GM13976 (cell line): Measurements from ENCODE around the gene ABTB2.

ENCODE experiments used
- DNase-seq: peaks from one replicate; pipeline ENCODE4 v3.0.0; 2012; ENCODE audit warnings: low spot score
- in situ Hi-C: fragments of 300-500 bp; cut with MboI; formaldehyde crosslinking; loops from one replicate; pipeline ENCODE4 v1.12.0; 2022; ENCODE audit warnings: low sequenced_read_pairs, mixed read lengths, inconsistent platforms; ENCODE audit not compliant: unreplicated experiment
- TF ChIP-seq, protein P1 (sequence below): IDR thresholded peaks from 2 replicates; pipeline ENCODE4 v1.5.1; 2012; ENCODE audit warnings: borderline replicate concordance, mild to moderate bottlenecking; ENCODE audit not compliant: insufficient read depth; ENCODE audit errors: extremely low read depth, missing control alignments, control extremely low read depth

The ABTB2 gene

DNA sequence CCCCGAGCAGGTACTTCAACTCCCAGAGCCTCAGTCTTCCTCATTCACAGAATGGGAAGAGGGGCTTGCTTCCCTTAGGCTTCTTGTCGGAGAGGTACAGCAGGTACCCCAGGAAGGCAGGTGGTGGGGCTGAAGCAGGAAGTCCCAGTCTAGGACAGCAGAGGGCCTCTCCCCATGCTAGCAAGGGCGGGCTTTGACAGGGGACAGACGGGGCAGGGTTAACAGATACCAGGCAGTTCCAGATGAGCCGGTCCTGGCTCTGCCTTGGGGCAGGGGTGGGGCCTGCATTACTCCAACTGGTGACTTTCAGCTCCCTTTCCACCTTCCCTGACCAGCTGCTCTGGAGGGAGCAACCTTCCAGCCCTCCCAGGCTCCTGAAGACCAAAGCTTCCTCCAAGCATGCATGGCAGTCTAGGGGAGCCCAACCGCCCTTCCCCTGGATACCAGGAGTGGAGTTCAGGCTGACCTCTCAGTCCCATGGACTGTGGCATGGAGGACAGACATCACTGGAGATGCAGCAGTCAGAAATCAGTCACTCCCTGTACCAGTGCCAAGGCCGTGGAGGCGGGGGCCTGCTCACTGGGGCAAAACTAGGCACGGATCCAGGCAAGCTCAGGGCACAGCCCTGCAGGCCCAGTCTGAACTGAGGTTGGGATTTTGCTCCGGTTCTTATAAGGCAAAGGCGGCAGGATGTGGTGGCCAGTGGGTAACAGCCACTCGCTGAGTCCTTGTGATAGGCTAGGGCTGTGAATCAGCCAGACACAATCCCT, 191.8 kb downstream of the ABTB2 start:
- in situ Hi-C loops, result loop anchor here (25.0 kb wide), 1 partner anchor 321 kb away; no protein-coding TSS in a partner anchor

GRCh38 chr11:34165121-34165520, 192.7 kb downstream of the ABTB2 start:
- TF ChIP-seq, protein P1, sequence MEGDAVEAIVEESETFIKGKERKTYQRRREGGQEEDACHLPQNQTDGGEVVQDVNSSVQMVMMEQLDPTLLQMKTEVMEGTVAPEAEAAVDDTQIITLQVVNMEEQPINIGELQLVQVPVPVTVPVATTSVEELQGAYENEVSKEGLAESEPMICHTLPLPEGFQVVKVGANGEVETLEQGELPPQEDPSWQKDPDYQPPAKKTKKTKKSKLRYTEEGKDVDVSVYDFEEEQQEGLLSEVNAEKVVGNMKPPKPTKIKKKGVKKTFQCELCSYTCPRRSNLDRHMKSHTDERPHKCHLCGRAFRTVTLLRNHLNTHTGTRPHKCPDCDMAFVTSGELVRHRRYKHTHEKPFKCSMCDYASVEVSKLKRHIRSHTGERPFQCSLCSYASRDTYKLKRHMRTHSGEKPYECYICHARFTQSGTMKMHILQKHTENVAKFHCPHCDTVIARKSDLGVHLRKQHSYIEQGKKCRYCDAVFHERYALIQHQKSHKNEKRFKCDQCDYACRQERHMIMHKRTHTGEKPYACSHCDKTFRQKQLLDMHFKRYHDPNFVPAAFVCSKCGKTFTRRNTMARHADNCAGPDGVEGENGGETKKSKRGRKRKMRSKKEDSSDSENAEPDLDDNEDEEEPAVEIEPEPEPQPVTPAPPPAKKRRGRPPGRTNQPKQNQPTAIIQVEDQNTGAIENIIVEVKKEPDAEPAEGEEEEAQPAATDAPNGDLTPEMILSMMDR, result no peak
- in situ Hi-C loops, result loop anchor here (25.0 kb wide), 1 partner anchor 322 kb away; no protein-coding TSS in a partner anchor
- DNase-seq, result no peak

More for the DNA sequence above, 191.8 kb downstream of the ABTB2 start:
- TF ChIP-seq, protein P1, result no peak
- no peak for DNase-seq

DNA sequence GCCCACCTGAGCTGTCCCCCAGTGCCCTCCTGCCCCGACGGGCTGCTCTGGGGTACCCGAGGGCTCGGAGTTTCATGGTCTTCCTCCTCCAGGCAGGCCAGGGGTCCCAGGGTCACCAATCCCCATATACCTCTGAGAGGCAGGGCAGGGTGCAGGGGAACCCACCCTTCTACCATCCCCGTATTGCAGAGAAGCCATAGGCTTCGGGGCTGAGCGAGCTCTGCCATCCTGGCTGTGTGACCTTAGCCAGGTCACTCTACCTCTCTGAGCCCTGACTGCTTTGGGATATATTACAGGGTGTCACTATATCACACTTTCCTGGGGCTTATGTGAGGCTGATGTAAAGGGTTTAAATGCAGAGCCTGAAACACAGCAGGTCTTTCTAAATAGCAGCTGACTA, 195.0 kb downstream of the ABTB2 start:
- in situ Hi-C loops, result loop anchor here (25.0 kb wide), 1 partner anchor 324 kb away; no protein-coding TSS in a partner anchor
- no peak for DNase-seq
- TF ChIP-seq, protein P1, result no peak

DNA sequence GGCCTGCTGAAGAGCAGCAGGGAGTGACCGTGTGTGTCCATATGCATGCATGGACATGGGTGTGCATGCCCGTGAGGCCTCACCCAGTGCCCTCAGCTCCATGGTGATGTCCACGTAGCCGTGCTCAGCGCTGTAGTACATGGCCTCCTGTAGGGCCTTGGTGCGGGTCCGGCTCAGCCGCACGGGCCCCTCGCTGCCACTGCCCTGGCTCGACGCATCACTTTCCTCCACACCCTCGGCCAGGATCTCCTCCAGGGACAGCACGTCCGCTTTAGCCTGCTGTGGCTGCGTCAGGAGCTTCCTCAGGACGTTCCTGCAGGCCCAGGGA, 195.4 kb downstream of the ABTB2 start:
- DNase-seq, result no peak
- TF ChIP-seq, protein P1, result no peak
- in situ Hi-C loops, result loop anchor here (25.0 kb wide), 1 partner anchor 325 kb away; no protein-coding TSS in a partner anchor

DNA sequence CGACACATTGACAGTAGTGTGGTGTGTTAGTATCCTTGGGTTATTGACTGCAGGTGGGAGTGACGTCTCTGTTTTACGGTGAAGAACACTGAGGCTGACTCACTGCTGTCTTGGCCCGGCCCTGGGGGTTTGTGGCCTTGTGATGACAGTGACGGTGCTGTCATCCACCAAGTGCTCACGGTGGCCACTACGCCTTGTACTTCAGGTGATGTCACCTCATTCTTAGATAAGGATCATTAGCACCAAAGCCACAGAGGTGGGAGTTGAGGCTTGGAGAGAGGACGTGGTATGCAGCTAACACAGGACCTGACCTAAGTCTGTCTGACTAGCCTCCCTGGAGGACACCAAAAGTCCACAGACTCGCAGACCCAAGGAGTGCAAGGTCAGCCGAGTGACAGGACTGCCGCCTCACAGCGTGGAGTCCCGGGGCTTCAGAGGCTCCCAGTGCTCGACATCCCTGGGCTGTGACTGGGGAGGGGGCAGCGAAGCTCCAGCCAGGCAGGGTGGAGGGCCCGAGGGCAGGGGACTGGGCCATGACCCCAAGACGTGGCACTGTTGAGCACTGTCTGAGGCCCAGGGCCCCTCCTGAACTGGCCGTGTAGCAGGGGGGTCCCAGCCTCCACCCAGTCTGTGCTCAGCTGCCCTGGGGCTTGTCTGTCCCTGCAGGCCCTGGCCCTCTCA, 195.9 kb downstream of the ABTB2 start:
- no peak for DNase-seq
- in situ Hi-C loops, result loop anchor here (25.0 kb wide), 1 partner anchor 325 kb away; no protein-coding TSS in a partner anchor
- TF ChIP-seq, protein P1, result no peak

GRCh38 chr11:34161361-34161760, 196.4 kb downstream of the ABTB2 start:
- TF ChIP-seq, protein P1, result no peak
- in situ Hi-C loops, result loop anchor here (25.0 kb wide), 1 partner anchor 326 kb away; no protein-coding TSS in a partner anchor
- DNase-seq, result no peak
